NCI-H2196 (cell line): Measurements from ENCODE around the gene AGR3.

Source experiments
- DNase-seq: peaks from one replicate; lab custom pipeline; 2025; ENCODE audit not compliant: unreplicated experiment; lab: John Stamatoyannopoulos, UW

AGR3 gene

GRCh38 chr7:16881844-16882243 lies at the start of gene AGR3:
AGR3 (minus strand) TSS chr7:16881983; CDS start chr7:16878618, 3,365 bp downstream.
- DNase-seq: no peak

DNA sequence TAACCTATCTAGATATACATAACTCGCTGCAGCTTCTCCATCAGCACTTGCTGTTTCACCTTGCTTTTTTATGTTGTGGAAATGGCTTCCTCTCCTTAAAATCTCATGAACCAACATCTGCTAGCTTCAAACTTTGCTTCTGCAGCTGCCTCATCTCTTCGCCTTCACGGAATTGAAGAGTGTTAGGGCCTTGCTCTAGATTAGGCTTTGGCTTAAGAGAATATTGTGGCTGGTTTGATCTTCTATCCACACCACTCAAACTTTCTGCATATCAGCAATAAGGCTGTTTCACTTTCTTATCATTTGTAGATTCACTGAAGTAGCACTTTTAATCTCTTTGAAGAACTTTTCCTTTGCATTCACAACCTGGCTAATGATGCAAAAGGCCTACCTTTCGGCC lies 49.2 kb upstream of the AGR3 start:
- no peak for DNase-seq

DNA sequence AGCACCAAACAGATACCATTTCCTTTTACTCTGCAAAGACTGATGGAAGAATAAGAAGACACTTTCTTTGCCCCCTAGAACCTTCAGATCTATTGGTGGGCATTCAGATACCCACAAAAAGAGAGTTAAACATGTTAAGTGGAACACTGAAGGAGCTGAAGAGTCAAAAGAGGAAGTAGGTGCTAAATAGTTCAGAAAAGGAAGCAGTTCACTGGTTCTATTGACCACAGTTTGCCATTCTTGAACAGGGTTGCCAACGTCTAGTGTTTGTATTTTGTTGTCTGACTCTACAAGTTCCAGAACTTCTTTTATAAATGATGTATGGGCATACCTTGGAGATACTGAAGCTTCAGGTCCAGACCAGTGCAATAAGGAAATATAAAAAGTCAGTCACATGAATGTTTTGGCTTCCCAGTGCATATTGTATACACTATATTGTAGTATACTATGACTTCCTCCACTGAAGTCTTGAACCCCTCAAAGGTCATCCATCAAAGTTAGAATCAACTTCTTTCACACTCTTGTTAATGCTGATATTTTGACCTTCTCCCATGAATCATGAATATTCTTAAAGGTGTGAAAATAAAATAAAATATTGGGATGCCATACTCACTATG lies 47.5 kb upstream of the AGR3 start:
- DNase-seq: no peak

- DNase-seq: no peak
These were observed 45.1 kb upstream of the AGR3 start for GRCh38 chr7:16926861-16927260.

GRCh38 chr7:16926283-16926682 lies 44.5 kb upstream of the AGR3 start:
- DNase-seq: no peak

GRCh38 chr7:16925609-16926008 lies 43.8 kb upstream of the AGR3 start:
- DNase-seq: no peak

- DNase-seq: no peak
These were observed 41.2 kb upstream of the AGR3 start for GRCh38 chr7:16923019-16923418.

DNA sequence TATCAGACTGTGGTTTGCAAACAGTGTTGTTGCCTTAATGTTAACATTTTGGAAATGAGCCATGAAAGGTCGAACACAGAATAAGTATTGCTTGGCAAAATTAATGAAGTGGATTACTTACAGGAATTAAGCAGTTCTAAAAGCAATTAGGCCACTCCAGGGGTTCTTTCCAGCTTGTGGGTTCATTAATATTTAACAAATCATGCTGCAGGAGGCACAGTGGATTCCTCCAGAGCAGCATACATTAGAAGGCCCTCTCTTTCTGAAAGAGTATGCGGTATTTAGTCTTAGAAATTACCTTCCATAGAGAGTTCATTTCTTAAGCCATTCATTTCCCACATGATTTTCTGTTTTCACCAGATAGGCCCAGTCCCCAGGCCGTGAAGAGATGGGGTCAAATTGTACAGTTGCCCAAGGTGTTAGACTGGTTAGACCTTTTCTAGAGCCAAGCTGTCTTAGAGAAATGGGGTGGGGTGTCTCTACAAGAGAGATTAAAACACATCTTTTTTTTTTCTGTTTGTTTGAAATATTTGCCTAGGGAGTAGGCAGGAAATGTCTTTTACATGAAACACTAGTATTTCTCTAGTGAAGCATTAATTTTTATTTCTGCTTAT lies 40.0 kb upstream of the AGR3 start:
- no peak for DNase-seq

- no peak for DNase-seq
These were observed 39.4 kb upstream of the AGR3 start for GRCh38 chr7:16921151-16921550.

- no peak for DNase-seq
These were observed 37.7 kb upstream of the AGR3 start for GRCh38 chr7:16919440-16919839.

DNA sequence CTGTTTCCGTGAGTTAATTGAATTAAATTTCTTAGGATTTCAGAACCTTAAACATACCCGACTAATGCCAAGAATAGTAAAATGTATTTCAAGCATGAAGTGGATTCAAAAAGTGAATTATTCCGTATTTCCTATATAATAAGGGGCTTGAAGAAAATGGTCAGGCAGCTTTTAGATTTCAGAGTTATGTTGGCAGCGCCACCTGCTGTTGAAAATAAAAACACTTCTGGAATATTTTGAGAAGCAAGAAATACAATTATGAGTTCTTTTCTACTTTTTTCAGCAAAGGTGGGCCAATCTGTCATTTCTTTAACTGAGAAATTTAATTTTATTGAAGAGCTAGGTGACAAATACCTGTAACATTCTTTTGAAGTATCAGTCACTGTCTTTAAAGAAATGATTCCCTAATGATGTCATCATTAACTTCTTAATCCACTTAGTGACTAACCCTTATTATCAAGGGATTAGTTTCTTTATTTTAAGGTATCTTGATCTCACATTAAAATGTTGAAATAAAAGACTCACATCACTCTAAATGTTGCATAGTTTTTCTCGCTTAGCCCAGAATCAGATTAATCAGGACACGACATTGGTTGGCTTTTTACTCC lies 36.6 kb upstream of the AGR3 start:
- peak; percentile 52 for DNase-seq

DNA sequence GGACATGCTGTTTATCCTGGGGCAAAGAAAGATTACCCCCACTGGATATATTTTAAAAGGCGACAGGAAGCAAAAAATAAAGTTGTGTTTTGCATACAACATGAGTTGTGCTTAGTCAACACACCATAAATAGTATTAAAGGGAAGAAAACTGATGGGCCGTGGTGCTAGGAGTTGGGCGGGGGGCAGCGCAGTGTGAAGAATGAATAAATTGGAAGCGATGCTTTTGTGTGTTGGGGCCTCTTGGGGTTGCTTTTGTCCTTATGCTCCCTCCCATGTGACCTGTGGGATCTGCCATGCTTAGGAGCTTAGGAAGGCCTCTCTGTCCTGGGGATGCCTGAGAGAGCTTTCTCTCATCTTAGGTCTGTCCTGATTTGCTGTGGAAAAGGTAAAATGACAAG lies 35.0 kb upstream of the AGR3 start:
- DNase-seq: no peak

- DNase-seq: no peak
These were observed 34.4 kb upstream of the AGR3 start for GRCh38 chr7:16916105-16916639.

GRCh38 chr7:16915405-16915804 lies 33.6 kb upstream of the AGR3 start:
- no peak for DNase-seq

GRCh38 chr7:16914771-16915170 lies 33.0 kb upstream of the AGR3 start:
- no peak for DNase-seq

- DNase-seq: no peak
These were observed 31.9 kb upstream of the AGR3 start for GRCh38 chr7:16913643-16914042.

DNA sequence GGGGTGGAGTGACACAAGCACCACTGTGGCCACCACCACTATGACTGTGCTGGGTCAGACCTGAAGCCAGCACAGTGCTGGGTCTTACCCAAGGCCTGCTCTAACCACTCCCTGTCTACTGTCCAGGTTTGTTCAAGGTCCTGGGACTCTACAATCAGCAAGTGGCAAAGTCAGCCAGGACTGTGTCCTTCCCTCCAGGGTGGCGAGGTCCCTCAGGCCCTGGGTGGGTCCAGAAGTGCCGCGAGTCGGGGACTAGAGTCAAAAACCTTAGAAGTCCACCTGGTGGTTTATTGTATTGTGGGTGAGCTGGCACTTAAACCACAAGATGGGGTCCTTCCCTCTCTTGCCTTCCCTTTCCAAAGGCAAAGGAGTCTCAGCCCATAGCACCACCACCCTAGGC lies 30.8 kb upstream of the AGR3 start:
- DNase-seq: no peak

- no peak for DNase-seq
These were observed 26.8 kb upstream of the AGR3 start for GRCh38 chr7:16908561-16908960.

- DNase-seq: no peak
These were observed 23.7 kb upstream of the AGR3 start for GRCh38 chr7:16905300-16906044.

GRCh38 chr7:16904076-16904475 lies 22.3 kb upstream of the AGR3 start:
- DNase-seq: no peak

GRCh38 chr7:16900209-16900768 lies 18.5 kb upstream of the AGR3 start:
- DNase-seq: no peak
